Muscle layer of colon (tissue), 2 donors: ENCODE results near the gene SPDYE18.
"Not testable (repeated sequence)": the region's sequence is repeated elsewhere in the genome, so short reads cannot be mapped to it uniquely, and the experiment has no call there.

Source experiments
- H3K27ac ChIP-seq: one replicate; pipeline ENCODE4 v1.7.0; 2013; ENCODE audit warnings: low read depth, mild to moderate bottlenecking, low read length, moderate library complexity
- H3K27me3 ChIP-seq, 2 donors: one replicate each; pipeline ENCODE4 v1.7.0; 2013; ENCODE audit warnings: low read length in 2 of 2, mild to moderate bottlenecking in 2 of 2; ENCODE audit not compliant: insufficient read depth in 2 of 2, control insufficient read depth in 1 of 2
- H3K36me3 ChIP-seq: one replicate; pipeline ENCODE4 v1.7.0; 2013; ENCODE audit warnings: mild to moderate bottlenecking, low read length; ENCODE audit not compliant: insufficient read depth
- H3K4me1 ChIP-seq: one replicate; pipeline ENCODE4 v1.7.0; 2013; ENCODE audit warnings: mild to moderate bottlenecking, low read length; ENCODE audit not compliant: insufficient read depth
- H3K4me3 ChIP-seq, 2 donors: one replicate each; pipeline ENCODE4 v1.7.0; 2013; ENCODE audit warnings: low read length in 2 of 2, low read depth in 1 of 2, mild to moderate bottlenecking in 1 of 2, moderate library complexity in 1 of 2
- H3K9ac ChIP-seq: one replicate; pipeline ENCODE4 v1.7.0; 2013; ENCODE audit warnings: low read length
- H3K9me3 ChIP-seq: one replicate; pipeline ENCODE4 v1.7.0; 2013; ENCODE audit warnings: mild to moderate bottlenecking, low read length
- donor health status: abdominal sarcoma.
- donor health status: Adenocarcinoma of cecum.

SPDYE18 gene

DNA sequence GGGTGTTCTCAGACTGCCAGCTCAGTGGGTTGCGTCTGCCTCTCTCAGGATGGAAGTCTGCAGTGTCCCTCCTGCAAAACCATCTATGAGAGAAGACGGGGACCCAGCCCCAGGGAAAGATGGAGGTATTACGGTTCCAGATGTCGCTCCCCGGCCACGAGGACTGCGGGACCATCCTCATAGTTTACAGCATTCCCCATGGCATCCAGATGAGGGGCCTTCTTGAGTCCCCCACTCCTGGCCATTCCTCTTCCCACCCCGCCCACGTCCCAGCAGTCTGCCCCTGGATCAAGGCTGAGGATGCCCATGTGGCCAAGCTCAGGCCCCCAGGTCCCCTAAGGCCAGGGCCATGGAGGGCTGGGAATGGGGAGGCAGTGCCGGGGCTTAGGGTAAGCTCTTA, 59.1 kb downstream of the SPDYE18 start:
- H3K36me3 ChIP-seq, H3K4me3 ChIP-seq, H3K27me3 ChIP-seq, H3K27ac ChIP-seq, H3K9ac ChIP-seq, H3K4me1 ChIP-seq, H3K9me3 ChIP-seq: not testable (repeated sequence)

DNA sequence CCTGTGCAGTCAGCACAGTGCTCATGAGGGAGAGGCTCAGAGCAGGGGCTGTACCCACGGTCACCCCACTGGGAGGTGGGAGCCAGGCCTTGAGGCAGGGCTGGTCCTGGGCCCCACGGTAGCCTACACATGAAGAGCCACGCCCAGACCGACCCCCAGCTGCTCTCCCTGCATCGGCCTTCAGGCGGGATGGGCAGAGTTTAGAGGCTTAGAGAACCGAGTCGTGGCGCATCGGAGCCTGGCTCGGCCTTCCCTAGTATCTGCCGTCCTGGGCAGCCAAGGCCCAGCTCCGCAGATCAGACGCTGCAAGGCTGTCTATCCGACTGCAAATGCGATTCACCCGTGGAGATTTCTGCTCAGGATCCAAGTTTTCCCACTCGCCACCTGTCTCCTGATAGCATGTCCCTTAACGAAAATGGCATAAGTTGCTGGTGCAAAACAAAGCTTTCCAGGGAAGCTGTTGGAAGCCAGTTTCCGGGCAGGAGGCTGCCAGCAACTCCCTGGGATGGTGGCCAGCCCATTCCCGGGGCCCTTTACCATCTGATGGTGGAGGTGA, 59.6 kb downstream of the SPDYE18 start:
- not testable (repeated sequence) for H3K9me3 ChIP-seq, H3K36me3 ChIP-seq, H3K4me1 ChIP-seq, H3K4me3 ChIP-seq, H3K9ac ChIP-seq, H3K27ac ChIP-seq, H3K27me3 ChIP-seq

DNA sequence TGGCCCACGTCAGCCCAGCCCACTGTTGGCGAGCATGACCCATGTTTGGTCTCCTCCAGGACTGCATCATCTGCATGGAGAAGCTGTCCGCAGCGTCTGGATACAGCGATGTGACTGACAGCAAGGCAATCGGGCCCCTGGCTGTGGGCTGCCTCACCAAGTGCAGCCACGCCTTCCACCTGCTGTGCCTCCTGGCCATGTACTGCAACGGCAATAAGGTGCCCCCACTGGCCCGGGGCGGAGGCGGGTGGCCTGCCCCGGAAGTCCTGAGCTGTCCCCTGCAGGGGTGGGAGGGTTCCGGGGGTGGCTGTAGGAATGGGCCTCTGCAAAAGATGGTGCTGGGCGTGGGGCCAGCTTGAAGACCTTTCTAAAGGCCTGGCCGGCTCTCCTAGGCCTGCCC, 60.3 kb downstream of the SPDYE18 start:
- not testable (repeated sequence) for H3K4me3 ChIP-seq, H3K27me3 ChIP-seq, H3K4me1 ChIP-seq, H3K9me3 ChIP-seq, H3K36me3 ChIP-seq, H3K9ac ChIP-seq, H3K27ac ChIP-seq
